Umbilical cord (tissue), 2 donors: Measurements from ENCODE around the gene VGLL3. TPM values are rescaled to one million over a fixed set of nuclear protein-coding genes. Genes with fewer than 3 reads are reported as not detected.
"Not testable (repeated sequence)": the region's sequence is repeated elsewhere in the genome, so short reads cannot be mapped to it uniquely, and the experiment has no call there.

Source experiments
- DNase-seq: peaks from one replicate; pipeline ENCODE4 v3.0.0-alpha.2; 2015; ENCODE audit warnings: low spot score
- total RNA-seq: library from RNA; depleted of rRNA; stranded (reverse); fragments of >200 nt; gene quantifications from one replicate; pipeline ENCODE4 v1.2.3, GENCODE V29; 2014; ENCODE audit warnings: low replicate concordance; ENCODE audit not compliant: insufficient read depth

VGLL3 gene
- total RNA-seq: 116 TPM

GRCh38 chr3:86990734-86991481 is at the start of gene VGLL3:
VGLL3 (minus strand) TSS chr3:86991149; CDS start chr3:86990743, 406 bp downstream.
- DNase-seq: peak; percentile 95

DNA sequence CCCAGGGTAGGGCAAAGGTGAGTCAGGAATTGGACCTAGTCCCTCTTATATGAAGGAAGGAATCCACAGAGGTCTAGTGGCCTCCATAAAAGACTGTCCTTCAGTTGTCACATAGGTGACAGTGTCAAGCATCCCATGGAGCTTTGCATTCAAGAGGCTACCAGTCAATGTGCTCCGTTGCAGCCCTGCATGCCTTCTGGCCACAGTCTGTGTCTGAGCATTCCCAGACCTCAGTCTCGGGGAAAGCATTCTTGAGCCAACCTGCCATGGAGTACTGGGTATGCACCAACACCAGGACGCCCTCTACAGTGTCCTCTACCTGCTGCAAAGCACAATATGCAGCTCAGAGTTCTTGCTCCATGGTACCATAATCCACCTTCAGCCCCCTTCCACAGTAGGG is 46.7 kb upstream of the VGLL3 start:
- no peak for DNase-seq

- DNase-seq: no peak
These were observed 45.7 kb upstream of the VGLL3 start for GRCh38 chr3:87036671-87037070.

DNA sequence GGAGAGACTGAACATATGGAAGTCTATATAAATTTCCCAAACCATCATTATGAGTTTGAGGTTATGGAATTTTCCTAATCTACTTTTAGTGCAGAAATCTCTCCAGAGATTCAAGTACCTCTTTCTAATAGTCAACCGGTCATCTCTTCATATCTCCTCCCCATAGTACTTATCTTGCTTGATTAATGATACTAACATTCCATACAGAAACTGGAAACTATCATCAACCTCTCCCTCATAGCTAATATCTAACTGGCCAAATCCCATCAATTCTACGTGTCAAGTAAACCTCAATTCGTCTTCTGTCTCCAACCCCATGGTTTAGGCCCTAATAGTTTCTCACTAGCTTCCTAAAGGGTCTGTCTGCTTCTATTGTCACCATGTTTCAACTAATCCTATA is 44.4 kb upstream of the VGLL3 start:
- DNase-seq: no peak

GRCh38 chr3:87033205-87033604 is 42.3 kb upstream of the VGLL3 start:
- no peak for DNase-seq

DNA sequence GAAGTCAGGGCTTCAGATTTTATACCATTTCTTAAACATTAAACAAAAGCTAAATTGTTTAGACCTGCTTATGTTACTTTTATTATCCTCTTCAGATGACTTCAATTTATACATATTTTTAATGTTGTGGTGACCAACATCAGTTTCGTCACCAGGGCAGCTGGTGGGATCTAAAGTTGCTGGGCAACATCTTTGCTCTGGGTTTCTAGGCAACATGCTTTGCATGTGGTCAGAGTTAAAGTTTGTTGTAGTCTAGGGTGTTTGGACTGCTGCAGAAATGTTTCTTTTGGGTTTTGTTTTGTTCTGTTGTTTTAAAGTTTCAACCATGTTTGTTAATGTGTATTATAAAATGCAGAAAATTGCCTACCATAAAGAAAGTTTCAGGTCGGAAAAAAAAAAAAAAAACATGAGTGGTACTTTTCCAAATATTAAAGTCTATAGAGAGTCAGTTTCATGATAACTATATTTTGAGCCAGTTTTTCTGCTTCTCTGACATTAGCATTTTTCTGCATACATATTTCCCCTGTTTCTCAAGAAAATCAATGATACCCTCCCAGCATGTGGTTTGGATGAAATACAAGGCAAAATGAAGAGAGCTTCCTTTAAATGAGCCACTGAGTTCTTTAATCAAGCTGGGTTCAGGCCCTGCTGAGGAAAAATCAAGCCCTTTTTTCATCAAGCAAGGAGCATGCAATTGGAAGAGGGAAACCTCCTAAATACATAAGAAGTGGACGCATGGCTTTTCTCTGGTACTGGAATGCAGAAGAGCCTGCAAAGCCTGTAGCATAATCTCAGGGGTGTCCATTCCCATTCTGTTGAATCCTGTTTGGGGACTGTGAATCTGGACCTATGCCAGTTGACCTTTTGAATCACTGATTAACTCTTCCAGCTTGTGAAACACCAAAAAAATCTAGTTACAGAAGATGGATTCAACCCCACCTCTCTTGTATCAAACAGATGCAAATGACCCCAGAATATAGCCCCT is 35.0 kb upstream of the VGLL3 start:
- DNase-seq: peak; percentile 16

DNA sequence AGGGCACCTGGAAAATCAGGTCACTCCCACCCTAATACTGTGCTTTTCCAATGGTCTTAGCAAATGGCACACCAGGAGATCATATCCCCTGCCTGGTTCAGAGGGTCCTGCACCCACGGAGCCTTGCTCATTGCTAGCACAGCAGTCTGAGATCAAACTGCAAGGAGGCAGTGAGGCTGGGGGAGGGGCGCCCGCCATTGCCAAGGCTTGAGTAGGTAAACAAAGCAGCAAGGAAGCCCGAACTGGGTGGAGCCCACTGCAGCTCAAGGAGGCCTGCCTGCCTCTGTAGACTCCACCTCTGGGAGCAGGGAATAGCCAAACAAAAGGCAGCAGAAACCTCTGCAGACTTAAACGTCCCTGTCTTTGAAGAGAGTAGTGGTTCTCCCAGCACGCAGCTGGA is 26.4 kb upstream of the VGLL3 start:
- DNase-seq: not testable (repeated sequence)

GRCh38 chr3:87009271-87009670 is 18.3 kb upstream of the VGLL3 start:
- DNase-seq: no peak

DNA sequence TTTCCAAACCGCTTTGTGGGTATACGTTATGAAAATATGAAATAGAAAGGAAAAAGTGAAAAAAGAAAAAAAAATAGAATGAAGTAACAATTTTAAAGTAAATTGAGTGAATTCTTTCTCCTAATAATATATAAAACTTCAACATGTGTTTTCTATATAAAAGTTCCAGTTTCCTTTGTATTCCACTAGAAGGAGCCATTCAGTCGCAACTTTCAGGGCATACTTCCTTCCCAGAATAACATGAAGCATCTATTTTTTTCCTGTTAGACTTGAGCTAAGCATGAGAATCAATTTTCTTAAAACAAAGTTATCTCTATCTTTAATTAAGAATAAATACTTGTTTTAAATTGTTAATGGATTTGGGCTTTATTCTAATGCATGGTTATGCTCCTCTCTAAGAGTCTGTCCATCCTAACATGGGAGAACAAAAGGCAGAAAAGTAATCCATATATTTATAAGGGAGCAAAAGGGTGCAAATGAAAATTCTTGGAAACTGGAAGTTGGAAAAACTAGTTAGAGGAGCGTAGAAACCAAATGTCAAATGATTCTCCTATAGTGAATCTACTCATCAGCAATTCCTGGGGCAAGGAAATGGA is 16.0 kb upstream of the VGLL3 start:
- no peak for DNase-seq

DNA sequence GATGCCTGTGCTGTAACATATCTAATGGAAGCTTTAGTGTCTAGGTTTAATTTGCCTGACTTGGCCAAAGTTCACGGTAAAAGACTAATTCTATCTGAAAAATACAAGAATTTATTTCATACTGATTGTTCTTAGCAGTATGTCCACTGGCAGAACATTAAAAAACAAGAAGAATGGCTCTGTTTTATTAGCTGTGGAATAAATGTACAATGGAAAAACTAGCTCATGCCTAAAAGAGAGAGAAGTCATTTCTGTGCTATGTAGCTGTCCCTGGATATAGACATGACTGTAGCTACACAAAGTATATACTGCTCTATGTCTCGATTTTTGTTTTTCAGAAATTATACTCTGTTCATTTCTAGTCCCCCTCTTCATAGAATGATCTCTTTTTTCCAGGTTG is 13.9 kb upstream of the VGLL3 start:
- DNase-seq: no peak

DNA sequence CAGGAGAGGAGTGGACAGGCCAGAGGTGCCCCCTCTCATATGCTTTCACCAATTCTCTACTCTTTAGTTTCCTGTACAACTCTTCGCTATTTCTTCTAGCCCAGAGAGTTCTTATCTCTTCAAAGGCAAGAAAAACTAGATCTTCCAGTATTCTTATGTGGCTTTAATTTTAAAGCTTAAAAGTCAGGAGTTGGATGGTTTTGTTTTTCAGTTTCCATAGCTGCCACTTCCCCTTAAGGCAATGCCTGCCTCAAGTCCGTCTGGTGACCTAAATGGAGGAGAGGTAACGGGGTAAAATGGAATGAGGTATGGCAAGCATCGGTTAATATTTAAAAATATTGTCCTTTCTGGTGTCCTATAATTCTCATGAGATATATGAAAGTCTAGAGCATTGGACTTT is 11.4 kb upstream of the VGLL3 start:
- peak; percentile 44 for DNase-seq

- no peak for DNase-seq
These were observed 10.6 kb upstream of the VGLL3 start for GRCh38 chr3:87001473-87002098.

GRCh38 chr3:87000940-87001339 is 10.0 kb upstream of the VGLL3 start:
- no peak for DNase-seq

- no peak for DNase-seq
These were observed 7.6 kb upstream of the VGLL3 start for GRCh38 chr3:86998569-86998968.

- DNase-seq: no peak
These were observed 5.5 kb upstream of the VGLL3 start for GRCh38 chr3:86996261-86996955.

DNA sequence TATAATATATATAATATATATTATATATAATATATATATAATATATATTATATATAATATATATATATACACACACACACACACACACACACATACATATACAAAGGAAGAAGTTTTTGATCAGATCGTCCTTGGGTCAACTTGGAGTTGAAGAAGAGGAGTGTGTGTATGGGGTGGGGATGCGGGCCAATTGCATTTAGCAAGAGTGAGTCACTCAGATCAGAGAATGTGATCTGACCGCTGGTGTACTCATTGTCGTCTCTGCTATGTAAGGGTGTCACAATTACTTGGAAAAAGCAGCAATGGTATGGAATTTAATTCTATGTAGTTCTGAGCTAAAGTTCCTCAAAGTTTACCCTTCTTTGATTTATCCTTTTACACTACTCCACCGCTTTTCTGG is 4.6 kb upstream of the VGLL3 start:
- no peak for DNase-seq

GRCh38 chr3:86993704-86994103 is 2.8 kb upstream of the VGLL3 start:
- DNase-seq: peak; percentile 47

- DNase-seq: peak; percentile 58
These were observed 989 bp upstream of the VGLL3 start for GRCh38 chr3:86991840-86992435.

DNA sequence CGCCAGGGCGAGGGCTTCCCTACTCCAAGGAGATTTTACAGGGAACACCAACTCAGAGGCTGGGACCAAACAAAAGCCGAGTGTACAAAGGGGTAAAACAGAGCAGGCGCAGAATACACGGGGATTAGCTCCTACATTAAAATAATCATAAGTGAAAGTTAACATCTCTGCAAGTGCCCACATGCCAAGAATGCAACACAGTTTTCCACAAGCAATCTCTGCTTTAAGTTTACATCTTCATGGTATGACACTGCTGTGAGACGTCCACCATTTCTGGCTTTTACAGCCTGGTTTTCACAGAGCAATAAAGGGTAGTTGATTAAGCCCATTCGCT is 500 bp upstream of the VGLL3 start:
- DNase-seq: no peak

- DNase-seq: no peak
These were observed 776 bp downstream of the VGLL3 start for GRCh38 chr3:86990012-86990733.
